HEK293 (cell line): ENCODE data around the gene PHPT1.

ENCODE experiments used
- CTCF ChIA-PET: fragments of 350-600 bp; formaldehyde crosslinking; extraction: SDS; loops from one replicate; lab custom pipeline; 2021; ENCODE audit warnings: antibody characterized with exemption; lab: Yijun Ruan, JAX
- POLR2A ChIA-PET: fragments of 300-600 bp; formaldehyde crosslinking; extraction: SDS; loops from one replicate; lab custom pipeline; 2020; ENCODE audit warnings: antibody characterized with exemption, inconsistent platforms; lab: Yijun Ruan, JAX
- H3K27ac ChIP-seq: fragments of 200-500 bp; sonication (Bioruptor generic); 2 replicates; pipeline ENCODE4 v1.5.1; 2014; ENCODE audit warnings: low read depth, low read length, control low read depth, inconsistent platforms; ENCODE audit errors: extremely low read depth
- H3K36me3 ChIP-seq, 2 experiments: fragments of 200-500 bp in 1 of 2; sonication (Bioruptor generic) in 1 of 2; 1 replicate in 1 of 2; 2 replicates in 1 of 2; pipeline ENCODE4 v1.5.1; 2014 to 2017; ENCODE audit warnings: inconsistent platforms in 2 of 2, low read length in 2 of 2; ENCODE audit not compliant: control insufficient read depth in 2 of 2, insufficient read depth in 1 of 2
- H3K4me1 ChIP-seq: fragments of 200-500 bp; sonication (Bioruptor generic); 2 replicates; pipeline ENCODE4 v1.5.1; 2014; ENCODE audit warnings: mild to moderate bottlenecking, low read length, inconsistent platforms; ENCODE audit not compliant: control insufficient read depth, insufficient read depth
- H3K4me3 ChIP-seq: 2 replicates; pipeline ENCODE4 v1.5.1; 2011; ENCODE audit warnings: low read depth, mild to moderate bottlenecking, control low read depth, low read length, moderate library complexity
- H3K9me3 ChIP-seq: fragments of 200-500 bp; sonication (Bioruptor generic); 2 replicates; pipeline ENCODE4 v1.5.1; 2014; ENCODE audit warnings: low read depth, low read length, inconsistent platforms; ENCODE audit not compliant: control insufficient read depth, insufficient read depth
- HOXA7 ChIP-seq: sonication (generic); formaldehyde crosslinking; IDR thresholded peaks from 2 replicates; pipeline ENCODE4 v1.8.1; 2022; ENCODE audit warnings: missing genetic modification reagents, borderline replicate concordance
- OSR2 ChIP-seq: fragments of 450-650 bp; formaldehyde crosslinking; IDR thresholded peaks from 2 replicates; pipeline ENCODE4 v1.5.1; 2016; ENCODE audit warnings: missing biosample characterization, missing genetic modification characterization
- ZFHX2 ChIP-seq: fragments of 450-650 bp; formaldehyde crosslinking; conservative IDR thresholded peaks from 2 replicates; pipeline ENCODE4 v1.5.1; 2016; ENCODE audit warnings: missing biosample characterization, missing genetic modification characterization
- ZNF114 ChIP-seq: fragments of 450-650 bp; formaldehyde crosslinking; IDR thresholded peaks from 2 replicates; pipeline ENCODE4 v1.5.0; 2017; ENCODE audit warnings: missing biosample characterization, missing genetic modification characterization
- ZNF121 ChIP-seq: fragments of 450-650 bp; formaldehyde crosslinking; IDR thresholded peaks from 2 replicates; pipeline ENCODE4 v1.5.1; 2016; ENCODE audit warnings: missing biosample characterization, missing genetic modification characterization
- ZNF146 ChIP-seq: fragments of 450-650 bp; formaldehyde crosslinking; IDR thresholded peaks from 2 replicates; pipeline ENCODE4 v1.5.1; 2016; ENCODE audit warnings: missing biosample characterization, missing genetic modification characterization
- ZNF324 ChIP-seq: fragments of 450-650 bp; formaldehyde crosslinking; IDR thresholded peaks from 2 replicates; pipeline ENCODE4 v1.5.1; 2016; ENCODE audit warnings: missing biosample characterization, missing genetic modification characterization
- ZNF335 ChIP-seq: fragments of 450-650 bp; formaldehyde crosslinking; conservative IDR thresholded peaks from 2 replicates; pipeline ENCODE4 v1.5.1; 2016; ENCODE audit warnings: missing biosample characterization, missing genetic modification characterization
- ZNF391 ChIP-seq: fragments of 450-650 bp; formaldehyde crosslinking; IDR thresholded peaks from 2 replicates; pipeline ENCODE4 v1.5.1; 2016; ENCODE audit warnings: low read depth, missing biosample characterization, missing genetic modification characterization, borderline replicate concordance
- ZNF394 ChIP-seq: fragments of 450-650 bp; formaldehyde crosslinking; IDR thresholded peaks from 2 replicates; pipeline ENCODE4 v1.5.1; 2016; ENCODE audit warnings: missing biosample characterization, missing genetic modification characterization, mild to moderate bottlenecking, moderate library complexity, borderline replicate concordance
- ZNF600 ChIP-seq: fragments of 450-650 bp; formaldehyde crosslinking; IDR thresholded peaks from 2 replicates; pipeline ENCODE4 v1.5.1; 2016; ENCODE audit warnings: missing biosample characterization, missing genetic modification characterization
- ZNF670 ChIP-seq: fragments of 450-650 bp; formaldehyde crosslinking; IDR thresholded peaks from 2 replicates; pipeline ENCODE4 v1.5.1; 2016; ENCODE audit warnings: missing biosample characterization, missing genetic modification characterization, low read depth
- ZNF768 ChIP-seq: fragments of 450-650 bp; formaldehyde crosslinking; IDR thresholded peaks from 2 replicates; pipeline ENCODE4 v1.5.1; 2018; ENCODE audit warnings: missing biosample characterization, mild to moderate bottlenecking, missing genetic modification characterization
- ZNF791 ChIP-seq: fragments of 450-650 bp; formaldehyde crosslinking; IDR thresholded peaks from 2 replicates; pipeline ENCODE4 v1.5.1; 2016; ENCODE audit warnings: missing biosample characterization, missing genetic modification characterization
- ZSCAN16 ChIP-seq: fragments of 450-650 bp; formaldehyde crosslinking; IDR thresholded peaks from 2 replicates; pipeline ENCODE4 v1.5.1; 2016; ENCODE audit warnings: missing biosample characterization, missing genetic modification characterization
- TF ChIP-seq, protein P1 (sequence below): fragments of 450-650 bp; formaldehyde crosslinking; IDR thresholded peaks from 2 replicates; pipeline ENCODE4 v1.5.1; 2017; ENCODE audit warnings: missing biosample characterization, missing genetic modification characterization
- TF ChIP-seq, protein P2 (sequence below): sonication (generic); formaldehyde crosslinking; IDR thresholded peaks from 2 replicates; pipeline ENCODE4 v1.8.1; 2022; ENCODE audit warnings: mild to moderate bottlenecking, moderate library complexity, missing genetic modification reagents
- TF ChIP-seq, protein P3 (sequence below): fragments of 450-650 bp; formaldehyde crosslinking; IDR thresholded peaks from 2 replicates; pipeline ENCODE4 v1.5.1; 2016; ENCODE audit warnings: missing biosample characterization, missing genetic modification characterization
- TF ChIP-seq, protein P4 (sequence below): fragments of 450-650 bp; formaldehyde crosslinking; IDR thresholded peaks from 2 replicates; pipeline ENCODE4 v1.5.1; 2016; ENCODE audit warnings: missing biosample characterization, missing genetic modification characterization

Gene PHPT1

DNA sequence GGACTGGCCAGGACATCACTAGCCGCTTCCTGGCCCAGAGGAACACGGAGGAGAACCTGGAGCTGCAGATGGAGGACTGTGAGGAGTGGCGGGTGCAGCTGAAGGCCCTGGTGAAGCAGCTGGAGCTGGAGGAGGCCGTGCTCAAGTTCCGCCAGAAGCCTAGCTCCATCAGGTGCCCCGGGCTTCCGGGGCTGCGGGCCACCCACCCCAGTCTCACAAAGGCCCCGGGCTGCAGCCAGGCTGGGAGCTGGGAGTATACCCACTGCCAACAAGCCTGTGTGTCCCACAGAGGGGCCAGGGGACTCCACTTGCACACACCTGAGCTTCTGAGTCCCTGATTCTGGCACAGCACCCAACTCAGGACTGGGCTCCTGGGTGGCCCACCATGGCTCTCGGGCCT is 43.1 kb upstream of the PHPT1 start:
- POLR2A ChIA-PET = interaction anchor here (0.7 to 3.3 kb wide), 7 partner anchors 8 to 264 kb away, joined by 3 to 15 read pairs (median 3); partner anchors contain the start of genes AJM1 and SAPCD2
- CTCF ChIA-PET = interaction anchor here (0.6 to 2.6 kb wide), 5 partner anchors 14 to 229 kb away, joined by 3 to 18 read pairs (median 4); partner anchors contain the start of gene AJM1
- Histone ChIP-seq H3K9me3 (no peaks in the 10 kb centered on the region), H3K4me3 (no peak overlapping the region), H3K36me3 (peaks cover 5 to 25% of the 10 kb centered on the region in 2 experiments; a peak in 2 of 3 replicates), H3K27ac (no peak overlapping the region), H3K4me1 (peaks cover 7% of the 10 kb centered on the region; the same call in 1 of the 2 replicates)
- peak; percentile 33; the same call in 1 of the 2 replicates for TF ChIP-seq ZNF394 (tag by site-specific recombination)
- TF ChIP-seq ZNF391 = no peak
- TF ChIP-seq ZNF324 (tag by site-specific recombination) = no peak
- TF ChIP-seq, protein P1, sequence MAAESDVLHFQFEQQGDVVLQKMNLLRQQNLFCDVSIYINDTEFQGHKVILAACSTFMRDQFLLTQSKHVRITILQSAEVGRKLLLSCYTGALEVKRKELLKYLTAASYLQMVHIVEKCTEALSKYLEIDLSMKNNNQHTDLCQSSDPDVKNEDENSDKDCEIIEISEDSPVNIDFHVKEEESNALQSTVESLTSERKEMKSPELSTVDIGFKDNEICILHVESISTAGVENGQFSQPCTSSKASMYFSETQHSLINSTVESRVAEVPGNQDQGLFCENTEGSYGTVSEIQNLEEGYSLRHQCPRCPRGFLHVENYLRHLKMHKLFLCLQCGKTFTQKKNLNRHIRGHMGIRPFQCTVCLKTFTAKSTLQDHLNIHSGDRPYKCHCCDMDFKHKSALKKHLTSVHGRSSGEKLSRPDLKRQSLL = peak; percentile 33; the same call in 1 of the 2 replicates

DNA sequence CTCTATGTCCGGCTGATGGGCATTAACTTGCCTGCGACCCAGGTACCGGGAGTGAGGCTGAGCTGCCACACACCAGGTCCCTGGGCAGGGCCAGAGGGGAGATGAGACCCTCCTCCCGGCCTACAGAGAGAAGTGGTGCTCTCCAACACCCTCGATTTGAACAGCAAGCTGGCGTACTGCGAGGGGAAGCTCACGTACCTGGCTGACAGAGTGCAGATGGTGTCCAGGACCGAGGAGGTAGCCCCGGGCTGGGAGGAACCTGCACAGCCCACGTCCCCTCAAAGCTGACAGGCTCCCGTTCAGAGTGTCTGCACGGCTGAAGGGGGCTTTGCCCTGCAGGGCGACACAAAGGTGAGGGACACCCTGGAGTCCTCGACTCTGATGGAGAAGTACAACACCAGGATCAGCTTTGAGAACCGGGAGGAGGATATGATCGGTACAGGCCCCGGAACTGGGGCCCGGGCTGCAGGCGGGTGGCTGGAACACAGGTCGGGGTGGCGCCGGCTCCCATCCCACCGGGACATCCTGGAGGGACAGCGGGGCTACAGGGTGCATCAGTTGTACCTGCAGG is 42.5 kb upstream of the PHPT1 start:
- TF ChIP-seq, protein P2, sequence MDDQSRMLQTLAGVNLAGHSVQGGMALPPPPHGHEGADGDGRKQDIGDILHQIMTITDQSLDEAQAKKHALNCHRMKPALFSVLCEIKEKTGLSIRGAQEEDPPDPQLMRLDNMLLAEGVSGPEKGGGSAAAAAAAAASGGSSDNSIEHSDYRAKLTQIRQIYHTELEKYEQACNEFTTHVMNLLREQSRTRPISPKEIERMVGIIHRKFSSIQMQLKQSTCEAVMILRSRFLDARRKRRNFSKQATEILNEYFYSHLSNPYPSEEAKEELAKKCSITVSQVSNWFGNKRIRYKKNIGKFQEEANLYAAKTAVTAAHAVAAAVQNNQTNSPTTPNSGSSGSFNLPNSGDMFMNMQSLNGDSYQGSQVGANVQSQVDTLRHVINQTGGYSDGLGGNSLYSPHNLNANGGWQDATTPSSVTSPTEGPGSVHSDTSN (CRISPR knock-in tag) = no peak
- TF ChIP-seq, protein P3, sequence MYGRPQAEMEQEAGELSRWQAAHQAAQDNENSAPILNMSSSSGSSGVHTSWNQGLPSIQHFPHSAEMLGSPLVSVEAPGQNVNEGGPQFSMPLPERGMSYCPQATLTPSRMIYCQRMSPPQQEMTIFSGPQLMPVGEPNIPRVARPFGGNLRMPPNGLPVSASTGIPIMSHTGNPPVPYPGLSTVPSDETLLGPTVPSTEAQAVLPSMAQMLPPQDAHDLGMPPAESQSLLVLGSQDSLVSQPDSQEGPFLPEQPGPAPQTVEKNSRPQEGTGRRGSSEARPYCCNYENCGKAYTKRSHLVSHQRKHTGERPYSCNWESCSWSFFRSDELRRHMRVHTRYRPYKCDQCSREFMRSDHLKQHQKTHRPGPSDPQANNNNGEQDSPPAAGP (tag by site-specific recombination) = no peak
- TF ChIP-seq ZNF670 (tag by site-specific recombination) = no peak
- TF ChIP-seq ZNF114 (tag by site-specific recombination) = no peak
- TF ChIP-seq ZNF335 (tag by site-specific recombination) = no peak
- no peak for TF ChIP-seq ZNF768 (tag by site-specific recombination)
- no peak for TF ChIP-seq ZNF121 (tag by site-specific recombination)
- no peak for TF ChIP-seq ZSCAN16 (tag by site-specific recombination)
- TF ChIP-seq OSR2 (tag by site-specific recombination) = no peak
- ChIA-PET POLR2A (interaction anchor here (0.7 to 3.3 kb wide), 11 partner anchors 9 to 264 kb away, joined by 3 to 15 read pairs (median 4); partner anchors contain the start of genes AJM1, SAPCD2 and TRAF2), CTCF (interaction anchor here (1.2 to 2.6 kb wide), 3 partner anchors 14 to 48 kb away, joined by 4 to 18 read pairs (median 10); partner anchors contain the start of gene AJM1)
- no peak overlapping the region; the same call in 1 of the 2 replicates for H3K27ac ChIP-seq
- H3K36me3 ChIP-seq = peaks cover 7 to 26% of the 10 kb centered on the region in 2 experiments
- peaks cover 7% of the 10 kb centered on the region; the same call in 1 of the 2 replicates for H3K4me1 ChIP-seq
- H3K9me3 ChIP-seq = no peaks in the 10 kb centered on the region
- H3K4me3 ChIP-seq = peak overlapping the region; percentile 84; the same call in 1 of the 2 replicates

DNA sequence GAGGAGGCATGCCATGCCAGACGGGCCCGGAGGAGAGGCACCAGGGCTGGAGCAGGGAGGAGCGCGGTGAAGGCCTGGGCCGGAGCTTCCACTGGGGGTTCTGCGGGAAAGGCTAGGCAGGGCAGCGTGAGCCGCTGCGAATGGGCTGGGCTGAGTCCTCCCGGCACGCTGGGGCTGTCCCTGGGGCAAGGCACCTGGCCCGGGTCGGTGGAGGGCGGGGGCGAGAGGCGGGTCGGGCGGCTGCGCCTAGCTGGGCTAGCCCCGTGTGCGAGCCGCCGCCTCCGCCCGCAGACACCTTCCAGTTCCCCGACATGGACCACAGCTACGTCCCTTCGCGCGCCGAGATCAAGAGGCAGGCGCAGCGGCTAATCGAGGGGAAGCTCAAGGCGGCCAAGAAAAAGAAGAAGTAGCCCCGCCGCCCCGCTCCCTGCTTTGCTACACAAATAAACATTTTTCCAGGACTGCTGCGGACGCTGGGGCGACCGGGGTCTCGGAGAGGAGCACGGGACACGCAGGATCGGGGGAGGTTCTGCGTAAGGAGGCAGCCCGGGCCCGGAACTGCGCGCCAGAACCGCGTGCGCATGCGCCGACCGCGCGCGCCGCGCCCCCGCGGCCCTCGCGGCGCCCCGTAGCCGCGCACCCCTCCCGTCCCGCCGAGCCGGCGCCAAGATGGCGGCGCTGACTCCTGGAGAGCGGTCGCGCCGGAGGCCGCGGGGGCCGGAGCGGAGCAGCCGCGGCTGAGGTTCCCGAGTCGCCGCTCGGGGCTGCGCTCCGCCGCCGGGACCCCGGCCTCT is 41.7 kb upstream of the PHPT1 start, which contains the start of gene RABL6:
RABL6 (plus strand) TSS at position 668 of the 794 bp plus-strand sequence. CDS start 249 bp downstream, outside the sequence.
- Histone ChIP-seq H3K4me1 (peaks cover 7% of the 10 kb centered on the region; the same call in 1 of the 2 replicates), H3K4me3 (peak within 1 kb of the TSS; percentile 84), H3K27ac (peak within 1 kb of the TSS; percentile 96), H3K36me3 (peaks cover 11 to 31% of the 10 kb centered on the region in 2 experiments), H3K9me3 (no peaks in the 10 kb centered on the region)
- ChIA-PET CTCF (interaction anchor here (0.5 to 2.6 kb wide), 5 partner anchors 15 to 465 kb away, joined by 3 to 18 read pairs (median 4); partner anchors contain the start of gene AJM1), POLR2A (interaction anchor here (0.6 to 3.3 kb wide), 9 partner anchors 10 to 79 kb away, joined by 3 to 15 read pairs (median 6); partner anchors contain the start of genes AJM1 and TRAF2)
- TF ChIP-seq ZNF791 (tag by site-specific recombination) = no peak
- TF ChIP-seq, protein P4, sequence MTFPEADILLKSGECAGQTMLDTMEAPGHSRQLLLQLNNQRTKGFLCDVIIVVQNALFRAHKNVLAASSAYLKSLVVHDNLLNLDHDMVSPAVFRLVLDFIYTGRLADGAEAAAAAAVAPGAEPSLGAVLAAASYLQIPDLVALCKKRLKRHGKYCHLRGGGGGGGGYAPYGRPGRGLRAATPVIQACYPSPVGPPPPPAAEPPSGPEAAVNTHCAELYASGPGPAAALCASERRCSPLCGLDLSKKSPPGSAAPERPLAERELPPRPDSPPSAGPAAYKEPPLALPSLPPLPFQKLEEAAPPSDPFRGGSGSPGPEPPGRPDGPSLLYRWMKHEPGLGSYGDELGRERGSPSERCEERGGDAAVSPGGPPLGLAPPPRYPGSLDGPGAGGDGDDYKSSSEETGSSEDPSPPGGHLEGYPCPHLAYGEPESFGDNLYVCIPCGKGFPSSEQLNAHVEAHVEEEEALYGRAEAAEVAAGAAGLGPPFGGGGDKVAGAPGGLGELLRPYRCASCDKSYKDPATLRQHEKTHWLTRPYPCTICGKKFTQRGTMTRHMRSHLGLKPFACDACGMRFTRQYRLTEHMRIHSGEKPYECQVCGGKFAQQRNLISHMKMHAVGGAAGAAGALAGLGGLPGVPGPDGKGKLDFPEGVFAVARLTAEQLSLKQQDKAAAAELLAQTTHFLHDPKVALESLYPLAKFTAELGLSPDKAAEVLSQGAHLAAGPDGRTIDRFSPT (tag by site-specific recombination) = no peak
- TF ChIP-seq ZNF600 = peak; percentile 94
- no peak for TF ChIP-seq ZNF146
- TF ChIP-seq HOXA7 (CRISPR knock-in tag) = no peak
- peak; percentile 68 for TF ChIP-seq ZFHX2
